Measurements from ENCODE around the gene ENO4.

ENO4 gene

GRCh38 chr10:116886772-116887171, 37.5 kb downstream of the ENO4 start:
- DNase-seq (ENCODE audit: low read depth) = no peak
- TF ChIP-seq MYC (IDR thresholded peaks at IDR 0.05; ENCODE audit: low read depth, low read length) (no peak), POLR2A (IDR thresholded peaks at IDR 0.05; ENCODE audit: extremely low read depth, insufficient read length) (no peak), MAX (IDR thresholded peaks at IDR 0.05; ENCODE audit: low read depth, low read length) (no peak), CTCF (IDR thresholded peaks at IDR 0.05; ENCODE audit: low read depth, low read length) (no peak)

GRCh38 chr10:116888380-116889055, 39.2 kb downstream of the ENO4 start:
- no peak for DNase-seq (ENCODE audit: low read depth)
- H3K4me3 ChIP-seq (ENCODE audit: low read depth, low read length) = no peak overlapping the region
- TF ChIP-seq CTCF (IDR thresholded peaks at IDR 0.05; ENCODE audit: low read depth, low read length) (no peak), MAX (IDR thresholded peaks at IDR 0.05; ENCODE audit: low read depth, low read length) (no peak), MYC (IDR thresholded peaks at IDR 0.05; ENCODE audit: low read depth, low read length) (no peak), POLR2A (IDR thresholded peaks at IDR 0.05; ENCODE audit: extremely low read depth, insufficient read length) (no peak)

More at GRCh38 chr10:116886772-116887171, 37.5 kb downstream of the ENO4 start:
- H3K4me3 ChIP-seq (ENCODE audit: low read depth, low read length) = no peak overlapping the region

- H3K4me3 ChIP-seq (ENCODE audit: low read depth, low read length) = no peak overlapping the region
- no peak for DNase-seq (ENCODE audit: low read depth)
- TF ChIP-seq MYC (IDR thresholded peaks at IDR 0.05; ENCODE audit: low read depth, low read length) = no peak
- TF ChIP-seq POLR2A (IDR thresholded peaks at IDR 0.05; ENCODE audit: extremely low read depth, insufficient read length) = no peak
- TF ChIP-seq CTCF (IDR thresholded peaks at IDR 0.05; ENCODE audit: low read depth, low read length) = no peak
- no peak for TF ChIP-seq MAX (IDR thresholded peaks at IDR 0.05; ENCODE audit: low read depth, low read length)
Measured at GRCh38 chr10:116889066-116889465, 39.8 kb downstream of the ENO4 start.

GRCh38 chr10:116891208-116891607, 41.9 kb downstream of the ENO4 start:
- no peak for DNase-seq (ENCODE audit: low read depth)
- no peak overlapping the region for H3K4me3 ChIP-seq (ENCODE audit: low read depth, low read length)
- no peak for TF ChIP-seq CTCF (IDR thresholded peaks at IDR 0.05; ENCODE audit: low read depth, low read length)
- TF ChIP-seq MAX (IDR thresholded peaks at IDR 0.05; ENCODE audit: low read depth, low read length) = no peak
- TF ChIP-seq POLR2A (IDR thresholded peaks at IDR 0.05; ENCODE audit: extremely low read depth, insufficient read length) = no peak
- TF ChIP-seq MYC (IDR thresholded peaks at IDR 0.05; ENCODE audit: low read depth, low read length) = no peak

- DNase-seq (ENCODE audit: low read depth) = no peak
- H3K4me3 ChIP-seq (ENCODE audit: low read depth, low read length) = no peak overlapping the region
- no peak for TF ChIP-seq CTCF (IDR thresholded peaks at IDR 0.05; ENCODE audit: low read depth, low read length)
- TF ChIP-seq MAX (IDR thresholded peaks at IDR 0.05; ENCODE audit: low read depth, low read length) = no peak
- TF ChIP-seq POLR2A (IDR thresholded peaks at IDR 0.05; ENCODE audit: extremely low read depth, insufficient read length) = no peak
- TF ChIP-seq MYC (IDR thresholded peaks at IDR 0.05; ENCODE audit: low read depth, low read length) = no peak
Measured at GRCh38 chr10:116892907-116893685, 43.8 kb downstream of the ENO4 start.
